Stimulated activated naive CD8-positive, alpha-beta T cell treated with anti-CD3 and anti-CD28 coated beads, Interleukin-15, Interleukin-2, amounts not matched to agents 100 ng/mL and 50 ng/mL, for 24 hours (primary cell): ENCODE results near the gene SOHLH2.

Experiments used
- H3K27ac Mint-ChIP-seq: one replicate; pipeline ENCODE4 v1.8.0; 2021; ENCODE audit warnings: mild to moderate bottlenecking, mixed read lengths
- H3K27me3 Mint-ChIP-seq: one replicate; pipeline ENCODE4 v1.8.0; 2021; ENCODE audit warnings: mixed read lengths
- H3K36me3 Mint-ChIP-seq: one replicate; pipeline ENCODE4 v1.8.0; 2021; ENCODE audit warnings: low read depth, mixed read lengths
- H3K4me1 Mint-ChIP-seq: one replicate; pipeline ENCODE4 v1.8.0; 2021; ENCODE audit warnings: low read depth, mixed read lengths
- H3K4me3 Mint-ChIP-seq: one replicate; pipeline ENCODE4 v1.8.0; 2021; ENCODE audit warnings: mild to moderate bottlenecking, mixed read lengths
- H3K9me3 Mint-ChIP-seq: one replicate; pipeline ENCODE4 v1.8.0; 2021; ENCODE audit warnings: mixed read lengths

Gene SOHLH2, protein sequence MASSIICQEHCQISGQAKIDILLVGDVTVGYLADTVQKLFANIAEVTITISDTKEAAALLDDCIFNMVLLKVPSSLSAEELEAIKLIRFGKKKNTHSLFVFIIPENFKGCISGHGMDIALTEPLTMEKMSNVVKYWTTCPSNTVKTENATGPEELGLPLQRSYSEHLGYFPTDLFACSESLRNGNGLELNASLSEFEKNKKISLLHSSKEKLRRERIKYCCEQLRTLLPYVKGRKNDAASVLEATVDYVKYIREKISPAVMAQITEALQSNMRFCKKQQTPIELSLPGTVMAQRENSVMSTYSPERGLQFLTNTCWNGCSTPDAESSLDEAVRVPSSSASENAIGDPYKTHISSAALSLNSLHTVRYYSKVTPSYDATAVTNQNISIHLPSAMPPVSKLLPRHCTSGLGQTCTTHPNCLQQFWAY

DNA sequence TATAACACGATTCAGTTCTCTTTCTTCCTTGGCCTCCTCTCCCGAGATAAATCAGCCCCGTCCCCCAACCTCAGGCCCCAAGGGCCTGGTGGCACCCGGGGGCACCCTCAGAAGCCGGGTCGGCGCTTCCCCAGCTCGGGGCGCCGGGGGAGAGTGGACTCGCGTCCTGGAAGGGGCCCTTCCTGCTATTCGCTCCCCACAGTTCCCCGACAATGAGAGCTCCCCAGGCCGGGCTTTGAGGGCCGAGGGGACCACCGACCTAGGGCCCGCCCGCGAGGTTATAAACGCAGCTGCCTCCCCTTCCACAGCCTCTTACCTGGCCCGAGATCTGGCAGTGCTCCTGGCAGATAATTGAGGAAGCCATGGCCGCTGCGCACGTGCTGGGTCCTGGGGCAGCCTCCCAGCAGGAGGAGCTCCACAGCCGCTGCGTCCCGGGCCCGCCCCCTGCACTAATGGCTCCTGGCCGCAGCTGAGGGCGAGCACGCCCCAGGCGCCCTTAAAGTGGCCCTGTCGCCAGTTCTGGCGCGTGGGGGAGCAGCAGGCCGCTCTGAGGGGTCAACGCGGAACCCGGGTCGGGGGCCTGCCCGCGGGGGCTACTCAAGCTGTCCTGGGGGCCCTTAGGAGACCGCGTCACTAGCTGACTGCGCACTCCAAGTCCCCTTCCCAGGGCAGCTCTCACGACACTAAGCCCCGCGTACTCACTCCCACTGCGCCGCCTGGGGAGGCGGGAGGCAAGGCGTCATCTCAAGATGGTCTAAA lies at the start of gene SOHLH2:
TSS of gene SOHLH2 (minus strand) at position 394 of the 759 bp plus-strand sequence. CDS start at position 364, 30 bp downstream.
- Mint-ChIP-seq H3K36me3 (no peaks in the 10 kb centered on the region), H3K9me3 (peaks cover 4% of the 10 kb centered on the region), H3K27me3 (no peaks in the 10 kb centered on the region)

DNA sequence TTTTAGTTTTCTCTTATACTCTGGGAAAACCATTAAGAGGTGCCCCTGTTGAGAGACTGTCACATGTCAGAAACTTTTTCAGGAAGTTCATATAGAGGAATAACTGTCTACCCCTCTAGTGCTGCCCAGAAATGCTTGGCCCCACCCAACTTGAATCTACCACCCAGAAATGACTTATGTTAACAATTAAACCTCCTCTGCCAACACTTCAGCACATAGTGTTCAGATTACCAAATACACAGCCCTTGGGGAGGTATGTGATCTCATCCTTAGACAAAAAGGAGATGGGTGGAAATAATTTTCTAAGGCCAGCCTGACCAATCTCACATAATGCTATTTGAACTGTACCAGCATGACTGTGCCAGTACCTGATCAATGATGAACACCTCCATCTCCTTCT lies 47.6 kb upstream of the SOHLH2 start:
- Mint-ChIP-seq H3K27ac (no peak overlapping the region), H3K27me3 (no peaks in the 10 kb centered on the region), H3K4me3 (no peak overlapping the region), H3K4me1 (no peaks in the 10 kb centered on the region), H3K9me3 (no peaks in the 10 kb centered on the region), H3K36me3 (no peaks in the 10 kb centered on the region)

More for the DNA sequence above, at the start of gene SOHLH2:
- no peak within 1 kb of the TSS for H3K27ac Mint-ChIP-seq
- no peaks in the 10 kb centered on the region for H3K4me1 Mint-ChIP-seq
- H3K4me3 Mint-ChIP-seq: no peak within 1 kb of the TSS

DNA sequence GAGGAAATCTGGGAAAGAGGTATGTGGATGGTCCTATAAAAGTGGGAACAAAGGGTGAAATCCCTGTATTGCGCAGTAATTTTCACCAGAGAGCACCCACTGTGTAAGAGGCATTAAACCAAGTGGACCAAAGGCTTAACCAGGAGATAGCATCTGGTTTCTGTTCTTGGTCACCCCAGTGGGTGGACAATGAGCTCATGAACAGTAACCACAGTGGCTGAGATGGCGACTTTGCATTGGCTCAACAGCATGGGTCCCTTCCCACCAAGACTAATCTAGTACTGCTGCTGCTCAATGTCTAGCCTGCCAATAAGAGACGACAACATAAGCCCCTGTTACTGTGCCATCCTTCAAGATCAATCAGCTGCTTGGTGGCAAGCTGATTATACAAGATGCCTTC lies 46.7 kb upstream of the SOHLH2 start:
- H3K4me3 Mint-ChIP-seq: no peak overlapping the region
- H3K4me1 Mint-ChIP-seq: no peaks in the 10 kb centered on the region
- H3K36me3 Mint-ChIP-seq: no peaks in the 10 kb centered on the region
- H3K27ac Mint-ChIP-seq: no peak overlapping the region
- H3K9me3 Mint-ChIP-seq: no peaks in the 10 kb centered on the region
- H3K27me3 Mint-ChIP-seq: no peaks in the 10 kb centered on the region

DNA sequence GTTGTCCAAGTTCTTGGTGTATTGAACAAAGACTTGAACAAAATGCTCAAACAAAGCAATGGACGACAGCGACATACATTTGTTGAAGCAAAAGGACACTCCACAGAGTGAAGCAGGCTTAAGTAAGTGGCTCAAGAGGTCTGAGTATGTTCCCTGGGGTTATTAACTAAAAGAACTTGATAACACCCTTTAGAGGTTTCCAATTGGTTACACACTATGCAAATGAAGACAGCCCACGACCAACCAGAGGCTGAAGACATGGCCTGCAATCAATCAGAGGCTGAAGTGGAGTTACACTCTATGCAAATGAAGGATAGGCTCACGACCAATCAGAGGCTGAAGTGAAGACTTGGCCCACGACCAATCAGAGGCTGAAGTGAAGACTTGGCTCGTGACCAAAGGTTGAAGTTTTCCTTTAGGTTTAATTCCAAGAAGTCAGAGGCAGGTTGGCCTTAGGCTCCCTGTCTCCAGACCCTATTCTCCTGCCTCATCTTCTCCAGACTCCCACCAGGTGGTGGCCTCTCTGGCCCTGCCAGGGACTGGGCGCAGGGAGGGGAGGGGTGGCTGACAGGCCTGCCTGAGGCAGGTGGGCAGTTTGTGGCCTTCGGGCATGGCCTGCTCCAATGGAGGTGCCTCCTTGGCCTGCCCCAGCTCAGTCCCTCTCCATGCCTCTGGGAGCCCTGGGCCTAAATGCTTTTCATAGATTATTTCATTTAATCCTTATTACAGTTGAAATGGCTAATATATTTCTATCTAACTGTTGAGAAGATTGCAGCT lies 45.2 kb upstream of the SOHLH2 start:
- no peaks in the 10 kb centered on the region for H3K4me1 Mint-ChIP-seq
- no peak overlapping the region for H3K4me3 Mint-ChIP-seq
- H3K27ac Mint-ChIP-seq: no peak overlapping the region
- H3K36me3 Mint-ChIP-seq: no peaks in the 10 kb centered on the region
- no peaks in the 10 kb centered on the region for H3K9me3 Mint-ChIP-seq
- H3K27me3 Mint-ChIP-seq: no peaks in the 10 kb centered on the region

DNA sequence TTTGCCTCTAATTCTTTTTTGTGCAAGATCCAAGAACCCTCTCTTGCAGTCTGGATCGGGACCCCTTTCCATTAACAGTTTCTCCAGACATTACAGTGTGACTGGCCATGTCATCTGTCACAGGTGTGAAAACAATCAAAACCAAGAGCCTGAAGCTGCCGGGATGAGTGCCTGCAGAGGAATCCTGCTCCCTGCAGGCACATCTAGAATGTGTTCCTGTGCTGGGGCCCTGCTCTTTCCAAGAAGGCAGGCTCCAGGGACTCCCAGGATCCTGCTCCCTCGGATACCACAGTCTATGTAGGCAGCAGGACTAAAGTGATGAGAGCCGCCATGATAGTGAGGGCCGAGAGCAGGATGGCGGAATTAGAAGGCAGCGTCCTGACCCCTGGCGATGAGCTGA lies 44.5 kb upstream of the SOHLH2 start:
- H3K36me3 Mint-ChIP-seq: no peaks in the 10 kb centered on the region
- no peak overlapping the region for H3K27ac Mint-ChIP-seq
- H3K9me3 Mint-ChIP-seq: no peaks in the 10 kb centered on the region
- no peak overlapping the region for H3K4me3 Mint-ChIP-seq
- no peaks in the 10 kb centered on the region for H3K4me1 Mint-ChIP-seq
- H3K27me3 Mint-ChIP-seq: no peaks in the 10 kb centered on the region

DNA sequence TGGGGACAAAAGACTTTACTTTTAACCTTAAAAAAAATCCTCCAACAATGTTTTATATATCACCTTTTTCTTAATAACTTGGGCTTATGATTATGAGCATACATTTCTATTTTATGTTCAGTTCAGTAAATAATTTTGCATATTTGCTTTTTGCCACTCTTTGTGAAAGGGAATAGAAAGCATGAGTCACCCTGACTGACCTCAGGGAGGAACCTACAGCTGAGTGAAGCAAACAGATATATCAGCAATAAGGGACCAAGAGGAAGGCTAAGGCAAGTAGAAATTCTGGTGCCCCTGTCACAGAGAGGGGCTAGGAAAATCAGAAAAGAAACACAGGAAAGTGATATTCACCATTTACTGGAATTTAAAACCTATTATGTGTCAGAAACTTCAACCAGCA lies 37.2 kb upstream of the SOHLH2 start:
- Mint-ChIP-seq H3K27me3 (no peaks in the 10 kb centered on the region), H3K4me1 (no peaks in the 10 kb centered on the region), H3K4me3 (no peak overlapping the region), H3K9me3 (no peaks in the 10 kb centered on the region), H3K27ac (no peak overlapping the region), H3K36me3 (no peaks in the 10 kb centered on the region)

DNA sequence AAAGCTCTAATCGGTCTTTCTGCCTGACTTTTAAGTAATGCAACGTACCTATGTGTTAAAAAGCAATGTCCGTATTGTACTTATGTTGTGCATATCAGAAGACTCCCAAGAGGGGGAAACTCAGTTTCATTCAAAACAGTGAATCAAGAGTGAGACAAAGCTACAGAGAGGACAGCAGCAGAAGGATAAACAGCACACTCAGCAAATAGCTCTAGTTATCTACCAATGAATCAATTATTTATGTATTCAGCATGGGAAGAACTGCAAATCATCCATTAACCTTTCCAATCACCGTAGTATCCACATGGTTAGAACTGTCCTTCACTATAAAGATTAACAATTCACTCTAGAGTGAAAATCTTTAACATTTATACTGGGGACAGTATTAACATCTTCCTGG lies 36.7 kb upstream of the SOHLH2 start:
- Mint-ChIP-seq H3K27me3 (no peaks in the 10 kb centered on the region), H3K27ac (no peak overlapping the region)

DNA sequence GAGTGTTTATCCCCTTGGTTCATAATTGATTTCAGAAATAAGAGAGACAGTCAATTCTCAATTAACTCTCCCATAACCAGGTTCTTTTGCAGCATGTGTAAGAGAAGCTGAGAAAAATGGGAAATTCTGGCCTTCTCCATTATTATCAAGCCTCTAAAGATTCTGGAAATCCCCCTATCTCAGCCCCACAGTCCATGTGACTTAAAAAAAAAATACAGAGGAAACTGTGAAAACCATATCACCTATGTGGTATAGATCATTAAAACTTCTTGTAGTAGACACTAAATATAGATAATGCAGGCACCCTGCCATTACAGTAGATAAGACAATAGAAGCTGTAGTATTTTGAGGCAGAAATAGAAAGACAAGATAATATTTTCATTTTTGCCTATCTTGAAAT lies 34.3 kb upstream of the SOHLH2 start:
- H3K4me1 Mint-ChIP-seq: no peaks in the 10 kb centered on the region
- no peaks in the 10 kb centered on the region for H3K36me3 Mint-ChIP-seq
- H3K27ac Mint-ChIP-seq: no peak overlapping the region
- no peaks in the 10 kb centered on the region for H3K9me3 Mint-ChIP-seq
- H3K27me3 Mint-ChIP-seq: no peaks in the 10 kb centered on the region
- no peak overlapping the region for H3K4me3 Mint-ChIP-seq

More for the DNA sequence above, 36.7 kb upstream of the SOHLH2 start:
- H3K9me3 Mint-ChIP-seq: no peaks in the 10 kb centered on the region
- H3K4me3 Mint-ChIP-seq: no peak overlapping the region
- no peaks in the 10 kb centered on the region for H3K4me1 Mint-ChIP-seq
- H3K36me3 Mint-ChIP-seq: no peaks in the 10 kb centered on the region

DNA sequence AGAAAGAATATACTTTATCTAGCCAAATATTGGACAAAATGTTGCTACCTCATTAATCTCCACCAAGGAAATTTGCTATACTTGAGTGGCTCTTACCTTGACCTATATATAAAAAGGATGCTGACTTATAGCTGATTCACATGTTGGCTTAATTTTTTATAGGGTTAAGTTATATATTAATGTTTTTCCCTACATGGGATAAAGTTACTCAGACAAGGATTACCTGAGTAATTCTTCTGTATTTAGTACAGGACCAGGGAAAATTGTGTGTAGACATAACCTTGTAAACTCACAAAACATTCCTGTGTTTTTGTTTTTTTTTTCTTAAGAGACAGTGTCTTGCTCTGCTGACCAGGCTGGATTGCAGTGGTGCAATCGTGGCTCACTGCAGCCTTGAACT lies 30.6 kb upstream of the SOHLH2 start:
- Mint-ChIP-seq H3K27me3 (no peaks in the 10 kb centered on the region), H3K4me3 (no peak overlapping the region), H3K36me3 (no peaks in the 10 kb centered on the region), H3K4me1 (no peaks in the 10 kb centered on the region), H3K27ac (no peak overlapping the region), H3K9me3 (no peaks in the 10 kb centered on the region)

DNA sequence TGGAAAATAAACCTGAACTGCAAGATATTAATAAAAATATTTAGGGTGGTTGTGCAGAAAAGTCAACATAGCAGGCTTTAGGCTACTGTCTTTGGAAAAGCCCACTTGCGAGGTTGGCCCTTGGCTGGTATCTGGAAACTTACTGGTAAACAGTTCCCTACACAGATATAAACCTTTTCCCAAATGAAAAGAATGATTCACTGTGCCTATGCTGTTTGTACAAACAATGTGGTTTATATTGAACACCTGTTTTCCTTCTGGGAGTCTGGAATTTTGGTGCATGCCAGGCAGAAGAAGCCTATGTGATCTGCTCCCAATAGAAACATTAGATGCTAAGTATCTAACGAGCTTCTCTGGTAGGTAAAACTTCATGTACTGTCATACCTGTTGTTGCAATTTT lies 29.7 kb upstream of the SOHLH2 start:
- Mint-ChIP-seq H3K4me3 (no peak overlapping the region), H3K9me3 (no peaks in the 10 kb centered on the region), H3K4me1 (no peaks in the 10 kb centered on the region), H3K27me3 (no peaks in the 10 kb centered on the region), H3K36me3 (no peaks in the 10 kb centered on the region), H3K27ac (no peak overlapping the region)

DNA sequence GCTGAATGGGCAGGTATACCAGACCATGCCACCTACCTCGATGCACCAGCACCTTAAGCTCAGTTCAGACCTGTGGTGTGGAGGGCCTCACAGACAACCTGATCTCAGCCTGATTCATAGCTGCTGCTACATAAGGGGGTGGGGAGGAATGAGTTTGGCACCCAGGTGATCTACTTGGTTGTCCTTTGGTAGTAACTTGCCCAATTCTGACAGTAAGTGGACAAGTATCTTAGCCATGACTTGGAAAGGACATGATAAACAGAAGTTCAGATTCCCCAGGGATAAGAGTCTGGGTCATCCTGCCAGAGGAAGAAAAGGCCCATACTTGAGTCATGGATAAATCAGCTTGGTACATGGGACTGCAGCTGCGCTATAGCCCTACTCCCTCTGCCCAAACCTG lies 28.4 kb upstream of the SOHLH2 start:
- Mint-ChIP-seq H3K36me3 (no peaks in the 10 kb centered on the region), H3K27ac (no peak overlapping the region), H3K4me3 (no peak overlapping the region), H3K4me1 (no peaks in the 10 kb centered on the region), H3K9me3 (no peaks in the 10 kb centered on the region), H3K27me3 (no peaks in the 10 kb centered on the region)

DNA sequence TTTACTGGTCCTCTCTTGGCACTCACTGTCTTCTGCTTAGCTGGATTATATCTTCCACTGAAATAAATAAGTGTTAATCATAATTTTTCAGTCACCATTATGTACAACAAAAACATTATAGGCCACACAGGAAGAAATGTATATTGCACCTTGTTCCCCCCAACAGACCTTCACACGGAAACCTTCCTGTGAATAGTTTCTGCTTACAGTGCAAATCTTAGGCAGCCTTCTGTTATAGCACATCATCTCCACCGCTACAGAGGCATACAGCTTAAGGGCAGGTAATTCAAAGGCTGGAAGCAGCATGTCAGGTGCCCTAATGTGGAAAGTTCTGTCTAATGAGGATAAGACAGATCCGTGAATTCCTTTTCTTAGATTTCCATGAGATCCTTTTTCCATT lies 16.9 kb upstream of the SOHLH2 start:
- Mint-ChIP-seq H3K27me3 (no peaks in the 10 kb centered on the region), H3K4me3 (no peak overlapping the region), H3K36me3 (no peaks in the 10 kb centered on the region), H3K4me1 (no peaks in the 10 kb centered on the region), H3K9me3 (peaks cover 14% of the 10 kb centered on the region), H3K27ac (no peak overlapping the region)

DNA sequence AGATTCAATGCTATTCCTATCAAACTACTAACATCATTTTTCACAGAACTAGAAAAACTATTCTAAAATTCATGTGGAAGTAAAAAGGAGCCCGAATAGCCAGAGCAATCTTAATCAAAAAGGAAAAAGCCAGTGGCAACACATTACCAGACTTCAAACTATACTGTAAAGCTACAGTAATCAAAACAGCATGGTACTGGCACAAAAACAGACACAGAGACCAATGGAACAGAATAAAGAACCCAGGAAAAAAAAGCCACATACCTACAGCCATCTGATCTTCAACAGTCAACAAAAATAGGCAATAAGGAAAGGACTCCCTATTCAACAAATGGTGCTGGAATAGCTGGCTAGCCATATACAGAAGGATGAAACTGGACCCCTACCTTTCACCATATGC lies 10.4 kb upstream of the SOHLH2 start:
- Mint-ChIP-seq H3K4me1 (no peaks in the 10 kb centered on the region), H3K9me3 (no peaks in the 10 kb centered on the region), H3K36me3 (no peaks in the 10 kb centered on the region), H3K4me3 (no peak overlapping the region), H3K27me3 (no peaks in the 10 kb centered on the region), H3K27ac (no peak overlapping the region)

DNA sequence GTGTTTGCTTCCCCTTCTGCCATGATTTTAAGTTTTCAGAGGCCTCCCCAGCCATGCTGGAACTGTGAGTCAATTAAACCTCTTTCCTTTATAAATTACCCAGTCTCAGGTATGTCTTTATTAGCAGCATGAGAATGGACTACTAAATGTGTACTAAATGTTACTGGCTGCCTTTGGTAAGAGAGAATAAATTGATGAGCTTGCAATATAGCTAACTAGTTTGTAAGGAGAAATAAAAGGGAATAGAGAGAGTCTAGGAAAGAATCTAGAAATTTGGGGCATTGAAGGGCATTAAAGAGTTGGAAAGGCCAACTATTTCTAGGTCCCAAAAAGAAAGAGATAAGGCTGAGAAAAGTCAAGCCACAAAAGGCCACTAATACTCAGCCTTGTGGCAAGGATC lies 5.5 kb upstream of the SOHLH2 start:
- H3K27me3 Mint-ChIP-seq: no peaks in the 10 kb centered on the region
- H3K27ac Mint-ChIP-seq: no peak overlapping the region
- H3K4me3 Mint-ChIP-seq: no peak overlapping the region

DNA sequence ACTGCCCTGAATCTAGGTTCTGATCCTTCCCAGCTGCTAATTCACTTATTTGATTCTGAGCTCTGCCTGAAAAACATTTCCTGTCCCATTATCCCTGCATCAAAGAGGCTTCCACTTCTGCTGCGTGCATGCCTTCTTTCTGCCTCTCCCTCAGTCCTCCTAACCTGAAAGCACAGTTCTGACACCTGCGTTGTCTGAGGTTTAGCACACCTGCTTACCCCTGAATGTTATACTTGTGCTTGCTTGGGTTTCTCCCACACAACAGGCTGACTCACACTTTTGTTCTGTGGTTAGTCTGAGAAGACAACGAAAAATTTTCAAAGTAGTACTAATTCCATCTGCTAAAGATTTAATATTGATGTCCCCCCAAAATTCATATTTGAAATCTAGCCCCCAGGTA lies 3.1 kb upstream of the SOHLH2 start:
- Mint-ChIP-seq H3K9me3 (peaks cover 4% of the 10 kb centered on the region), H3K27me3 (no peaks in the 10 kb centered on the region), H3K4me3 (no peak overlapping the region), H3K27ac (no peak overlapping the region), H3K36me3 (no peaks in the 10 kb centered on the region), H3K4me1 (no peaks in the 10 kb centered on the region)

More for the DNA sequence above, 5.5 kb upstream of the SOHLH2 start:
- no peaks in the 10 kb centered on the region for H3K36me3 Mint-ChIP-seq
- H3K4me1 Mint-ChIP-seq: no peaks in the 10 kb centered on the region
- H3K9me3 Mint-ChIP-seq: peaks cover 4% of the 10 kb centered on the region
